Measurements from ENCODE around the gene FAM234B. TPM values are rescaled to one million over a fixed set of nuclear protein-coding genes. Genes with fewer than 3 reads are reported as not detected.

Gene FAM234B
- polyA plus RNA-seq, 1 donor from 2014 or later, result 20.5 TPM

DNA sequence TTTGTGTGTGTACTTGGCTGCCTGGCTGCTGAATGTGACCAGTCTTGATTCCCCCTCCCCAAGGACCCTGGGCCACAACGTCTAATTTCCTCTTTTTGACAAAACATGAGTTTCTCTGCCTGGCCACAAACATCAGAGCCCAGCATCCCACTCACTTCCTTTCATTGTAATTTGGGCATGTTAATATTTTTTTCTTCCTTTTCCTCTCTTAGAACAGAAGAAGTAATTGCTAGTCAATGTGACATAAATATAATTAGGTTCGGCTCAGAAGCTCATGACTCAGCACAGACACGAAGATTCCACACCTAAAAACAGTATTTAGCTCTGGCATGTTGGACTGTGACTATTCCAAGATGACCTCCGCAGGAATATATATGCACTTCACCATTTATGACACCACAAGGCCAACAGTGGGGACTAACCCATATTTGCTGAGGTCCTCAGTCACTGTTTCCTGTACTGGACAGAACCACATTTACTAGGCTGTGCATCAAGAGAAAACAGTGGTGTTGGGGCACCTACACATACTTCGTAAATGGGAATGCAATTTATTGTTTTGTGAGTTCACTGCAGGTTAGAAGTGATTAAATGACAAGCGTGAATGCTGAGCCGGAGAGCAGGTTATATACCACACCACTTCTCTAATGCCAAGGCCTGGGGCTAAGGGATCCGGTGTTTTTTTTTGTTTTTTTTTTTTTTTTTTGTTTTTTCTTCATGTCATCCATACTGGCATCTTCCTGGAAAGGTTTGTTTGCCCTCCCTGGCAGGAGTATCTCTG, 55.1 kb downstream of the FAM234B start:
- H3K27me3 ChIP-seq (ENCODE audit: insufficient read depth, low read depth, low read length), result no peaks in the 10 kb centered on the region
- H2AFZ ChIP-seq (ENCODE audit: low read depth, low read length), result no peak overlapping the region
- H3F3A ChIP-seq (ENCODE audit: insufficient read depth, low read length, poor library complexity, severe bottlenecking), result peaks cover 4% of the 10 kb centered on the region
- H4K20me1 ChIP-seq (ENCODE audit: insufficient read depth), result no peaks in the 10 kb centered on the region
- H3K4me2 ChIP-seq (ENCODE audit: low read length), result no peak overlapping the region
- no peak overlapping the region for H3K4me3 ChIP-seq (ENCODE audit: low read length)
- no peaks in the 10 kb centered on the region for H3K9me3 ChIP-seq (ENCODE audit: low read length)
- no peaks in the 10 kb centered on the region for H3K9me2 ChIP-seq (ENCODE audit: insufficient read depth, low read length)
- H3K9ac ChIP-seq (ENCODE audit: low read length), result no peak overlapping the region
- no peak for TF ChIP-seq EZH2 (IDR thresholded peaks at IDR 0.05; ENCODE audit: borderline replicate concordance, insufficient read depth, low read length, poor library complexity, severe bottlenecking)
- no peak for TF ChIP-seq SMC3 (conservative IDR thresholded peaks at IDR 0.05; ENCODE audit: poor library complexity)
- TF ChIP-seq, protein P1, sequence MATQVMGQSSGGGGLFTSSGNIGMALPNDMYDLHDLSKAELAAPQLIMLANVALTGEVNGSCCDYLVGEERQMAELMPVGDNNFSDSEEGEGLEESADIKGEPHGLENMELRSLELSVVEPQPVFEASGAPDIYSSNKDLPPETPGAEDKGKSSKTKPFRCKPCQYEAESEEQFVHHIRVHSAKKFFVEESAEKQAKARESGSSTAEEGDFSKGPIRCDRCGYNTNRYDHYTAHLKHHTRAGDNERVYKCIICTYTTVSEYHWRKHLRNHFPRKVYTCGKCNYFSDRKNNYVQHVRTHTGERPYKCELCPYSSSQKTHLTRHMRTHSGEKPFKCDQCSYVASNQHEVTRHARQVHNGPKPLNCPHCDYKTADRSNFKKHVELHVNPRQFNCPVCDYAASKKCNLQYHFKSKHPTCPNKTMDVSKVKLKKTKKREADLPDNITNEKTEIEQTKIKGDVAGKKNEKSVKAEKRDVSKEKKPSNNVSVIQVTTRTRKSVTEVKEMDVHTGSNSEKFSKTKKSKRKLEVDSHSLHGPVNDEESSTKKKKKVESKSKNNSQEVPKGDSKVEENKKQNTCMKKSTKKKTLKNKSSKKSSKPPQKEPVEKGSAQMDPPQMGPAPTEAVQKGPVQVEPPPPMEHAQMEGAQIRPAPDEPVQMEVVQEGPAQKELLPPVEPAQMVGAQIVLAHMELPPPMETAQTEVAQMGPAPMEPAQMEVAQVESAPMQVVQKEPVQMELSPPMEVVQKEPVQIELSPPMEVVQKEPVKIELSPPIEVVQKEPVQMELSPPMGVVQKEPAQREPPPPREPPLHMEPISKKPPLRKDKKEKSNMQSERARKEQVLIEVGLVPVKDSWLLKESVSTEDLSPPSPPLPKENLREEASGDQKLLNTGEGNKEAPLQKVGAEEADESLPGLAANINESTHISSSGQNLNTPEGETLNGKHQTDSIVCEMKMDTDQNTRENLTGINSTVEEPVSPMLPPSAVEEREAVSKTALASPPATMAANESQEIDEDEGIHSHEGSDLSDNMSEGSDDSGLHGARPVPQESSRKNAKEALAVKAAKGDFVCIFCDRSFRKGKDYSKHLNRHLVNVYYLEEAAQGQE (IDR thresholded peaks at IDR 0.05; ENCODE audit: borderline replicate concordance), result no peak
- no peak for TF ChIP-seq TAF1 (IDR thresholded peaks at IDR 0.05; ENCODE audit: low read depth)
- no peak for TF ChIP-seq MXI1 (conservative IDR thresholded peaks at IDR 0.05; ENCODE audit: poor library complexity, severe bottlenecking)
- TF ChIP-seq, protein P2, sequence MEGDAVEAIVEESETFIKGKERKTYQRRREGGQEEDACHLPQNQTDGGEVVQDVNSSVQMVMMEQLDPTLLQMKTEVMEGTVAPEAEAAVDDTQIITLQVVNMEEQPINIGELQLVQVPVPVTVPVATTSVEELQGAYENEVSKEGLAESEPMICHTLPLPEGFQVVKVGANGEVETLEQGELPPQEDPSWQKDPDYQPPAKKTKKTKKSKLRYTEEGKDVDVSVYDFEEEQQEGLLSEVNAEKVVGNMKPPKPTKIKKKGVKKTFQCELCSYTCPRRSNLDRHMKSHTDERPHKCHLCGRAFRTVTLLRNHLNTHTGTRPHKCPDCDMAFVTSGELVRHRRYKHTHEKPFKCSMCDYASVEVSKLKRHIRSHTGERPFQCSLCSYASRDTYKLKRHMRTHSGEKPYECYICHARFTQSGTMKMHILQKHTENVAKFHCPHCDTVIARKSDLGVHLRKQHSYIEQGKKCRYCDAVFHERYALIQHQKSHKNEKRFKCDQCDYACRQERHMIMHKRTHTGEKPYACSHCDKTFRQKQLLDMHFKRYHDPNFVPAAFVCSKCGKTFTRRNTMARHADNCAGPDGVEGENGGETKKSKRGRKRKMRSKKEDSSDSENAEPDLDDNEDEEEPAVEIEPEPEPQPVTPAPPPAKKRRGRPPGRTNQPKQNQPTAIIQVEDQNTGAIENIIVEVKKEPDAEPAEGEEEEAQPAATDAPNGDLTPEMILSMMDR (IDR thresholded peaks at IDR 0.05; ENCODE audit: poor library complexity, severe bottlenecking), result no peak
- TF ChIP-seq POLR2AphosphoS5 (IDR thresholded peaks at IDR 0.05), result no peak
- no peak for TF ChIP-seq RAD21 (conservative IDR thresholded peaks at IDR 0.05)
- no peaks in the 10 kb centered on the region for H3K79me2 ChIP-seq (replicated peaks; ENCODE audit: insufficient read depth, low read length)
- no peak overlapping the region for H3K27ac ChIP-seq (ENCODE audit: low read length)
- H3K36me3 ChIP-seq (ENCODE audit: insufficient read depth, low read length), result no peaks in the 10 kb centered on the region

DNA sequence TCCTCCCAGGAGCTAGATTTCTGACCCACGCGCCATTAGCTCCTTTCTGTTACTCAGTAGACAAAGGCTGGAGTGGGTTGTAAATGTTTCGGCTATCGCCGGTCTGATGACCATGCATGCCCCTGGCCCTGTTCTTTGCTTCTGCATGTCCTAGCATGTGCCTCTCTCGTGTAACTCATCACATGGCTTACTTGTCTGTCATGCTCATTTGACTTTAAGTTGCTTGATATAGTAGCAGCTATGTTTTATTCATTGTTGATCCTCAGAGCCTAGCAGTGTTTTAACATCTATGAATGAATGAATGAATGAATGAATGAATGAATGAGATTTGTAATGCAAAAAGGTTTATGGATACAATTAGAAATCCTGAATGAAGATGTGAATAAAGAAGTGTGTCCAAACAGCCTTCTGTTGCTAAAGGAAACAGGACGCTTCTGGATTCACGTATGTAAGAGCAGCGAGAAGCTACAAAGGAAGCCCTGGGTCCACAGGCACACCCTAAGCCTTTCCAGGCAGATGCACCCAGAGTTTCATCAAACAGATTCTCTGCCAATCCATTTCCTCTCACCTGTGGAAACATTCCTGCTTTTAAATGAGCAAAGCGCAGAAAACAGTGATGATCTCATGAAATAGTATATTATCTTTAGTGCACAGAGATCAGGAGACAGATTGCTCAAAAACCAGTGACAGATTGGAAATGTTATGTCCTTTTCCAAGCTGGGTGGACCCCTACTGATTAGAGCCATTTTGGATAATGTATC, 55.8 kb downstream of the FAM234B start:
- Histone ChIP-seq H3K9me2 (ENCODE audit: insufficient read depth, low read length) (no peaks in the 10 kb centered on the region), H3F3A (ENCODE audit: insufficient read depth, low read length, poor library complexity, severe bottlenecking) (peaks cover 4% of the 10 kb centered on the region), H4K20me1 (ENCODE audit: insufficient read depth) (no peaks in the 10 kb centered on the region), H2AFZ (ENCODE audit: low read depth, low read length) (peak overlapping the region; percentile 66), H3K27me3 (ENCODE audit: insufficient read depth, low read depth, low read length) (no peaks in the 10 kb centered on the region), H3K79me2 (replicated peaks; ENCODE audit: insufficient read depth, low read length) (no peaks in the 10 kb centered on the region), H3K4me3 (ENCODE audit: low read length) (peak overlapping the region; percentile 68), H3K9ac (ENCODE audit: low read length) (peak overlapping the region; percentile 75), H3K9me3 (ENCODE audit: low read length) (no peaks in the 10 kb centered on the region), H3K4me2 (ENCODE audit: low read length) (no peak overlapping the region), H3K36me3 (ENCODE audit: insufficient read depth, low read length) (no peaks in the 10 kb centered on the region), H3K27ac (ENCODE audit: low read length) (peak overlapping the region; percentile 76)
- TF ChIP-seq POLR2AphosphoS5 (IDR thresholded peaks at IDR 0.05) (no peak), TAF1 (IDR thresholded peaks at IDR 0.05; ENCODE audit: low read depth) (no peak), EZH2 (IDR thresholded peaks at IDR 0.05; ENCODE audit: borderline replicate concordance, insufficient read depth, low read length, poor library complexity, severe bottlenecking) (no peak), RAD21 (conservative IDR thresholded peaks at IDR 0.05) (no peak), SMC3 (conservative IDR thresholded peaks at IDR 0.05; ENCODE audit: poor library complexity) (no peak), MXI1 (conservative IDR thresholded peaks at IDR 0.05; ENCODE audit: poor library complexity, severe bottlenecking) (no peak), EP300 (conservative IDR thresholded peaks at IDR 0.05; ENCODE audit: poor library complexity, severe bottlenecking) (no peak)
- TF ChIP-seq, protein P1 (IDR thresholded peaks at IDR 0.05; ENCODE audit: borderline replicate concordance), result no peak
- TF ChIP-seq, protein P2 (IDR thresholded peaks at IDR 0.05; ENCODE audit: poor library complexity, severe bottlenecking), result no peak
